HG03097 (cell line): ENCODE data around the gene SNCAIP.

ENCODE experiments used
- ATAC-seq: cut with Tn5 transposase; IDR thresholded peaks from one replicate; pipeline ENCODE4 v1.9.1; 2021; ENCODE audit not compliant: unreplicated experiment, low FRiP score

Gene SNCAIP

GRCh38 chr5:122312591-122313406 lies 762 bp downstream of the SNCAIP start:
- no peak for ATAC-seq

GRCh38 chr5:122314036-122314435 lies 2.0 kb downstream of the SNCAIP start:
- no peak for ATAC-seq

- ATAC-seq, result no peak
These were observed 3.5 kb downstream of the SNCAIP start for GRCh38 chr5:122315521-122315920.

- no peak for ATAC-seq
These were observed 4.6 kb downstream of the SNCAIP start for GRCh38 chr5:122316656-122317055.

- no peak for ATAC-seq
These were observed 7.9 kb downstream of the SNCAIP start for GRCh38 chr5:122319897-122320296.

GRCh38 chr5:122321921-122322320 lies 9.9 kb downstream of the SNCAIP start:
- no peak for ATAC-seq

- no peak for ATAC-seq
These were observed 10.9 kb downstream of the SNCAIP start for GRCh38 chr5:122322801-122323548.

- no peak for ATAC-seq
These were observed 11.7 kb downstream of the SNCAIP start for GRCh38 chr5:122323738-122324137.

GRCh38 chr5:122327110-122327509 lies 15.1 kb downstream of the SNCAIP start:
- no peak for ATAC-seq

GRCh38 chr5:122330881-122331280 lies 18.8 kb downstream of the SNCAIP start:
- no peak for ATAC-seq

GRCh38 chr5:122332599-122333555 lies 20.8 kb downstream of the SNCAIP start:
- ATAC-seq, result no peak

- ATAC-seq, result no peak
These were observed 21.5 kb downstream of the SNCAIP start for GRCh38 chr5:122333564-122333963.

GRCh38 chr5:122339591-122339990 lies 27.6 kb downstream of the SNCAIP start:
- no peak for ATAC-seq

GRCh38 chr5:122341087-122341486 lies 29.1 kb downstream of the SNCAIP start:
- ATAC-seq, result no peak

GRCh38 chr5:122342256-122342655 lies 30.2 kb downstream of the SNCAIP start:
- no peak for ATAC-seq

- no peak for ATAC-seq
These were observed 35.0 kb downstream of the SNCAIP start for GRCh38 chr5:122346897-122347581.

GRCh38 chr5:122350496-122350895 lies 38.5 kb downstream of the SNCAIP start:
- no peak for ATAC-seq

GRCh38 chr5:122351416-122352157 lies 39.5 kb downstream of the SNCAIP start:
- no peak for ATAC-seq

- ATAC-seq, result no peak
These were observed 40.3 kb downstream of the SNCAIP start for GRCh38 chr5:122352331-122352730.
